Measurements from ENCODE around the gene ZNF627. TPM values are rescaled to one million over a fixed set of nuclear protein-coding genes. Genes with fewer than 3 reads are reported as not detected.
A peak's percentile ranks its signal among the peaks of the same experiment; 100 is the strongest.

The ZNF627 gene
- total RNA-seq, 1 experiment from 2014 or later: 9.0 TPM

GRCh38 chr19:11549386-11549953 lies 47.8 kb upstream of the ZNF627 start:
- CTCF ChIA-PET: interaction anchor here (0.7 kb wide), 1 partner anchor 13 kb away, joined by 3 read pairs; no protein-coding TSS in a partner anchor
- BruUV-seq (replicated peaks): no TSS peak
- no peaks in the 10 kb centered on the region for H3K36me3 ChIP-seq (ENCODE audit: control insufficient read depth, insufficient read depth, low read length)

GRCh38 chr19:11550265-11550664 lies 47.0 kb upstream of the ZNF627 start:
- no TSS peak for BruUV-seq (replicated peaks)
- H3K27ac Mint-ChIP-seq (ENCODE audit: unreplicated experiment): no peak overlapping the region
- CTCF ChIA-PET: interaction anchor here (0.7 kb wide), 1 partner anchor 14 kb away, joined by 3 read pairs; no protein-coding TSS in a partner anchor

More at GRCh38 chr19:11549386-11549953, 47.8 kb upstream of the ZNF627 start:
- intact Hi-C loops (cut with micrococcal nuclease; ENCODE audit: unreplicated experiment): no loop called here
- no peaks in the 10 kb centered on the region for H3K4me1 ChIP-seq
- peaks cover 5% of the 10 kb centered on the region for H3K4me1 Mint-ChIP-seq (ENCODE audit: low read depth, unreplicated experiment)
- H3K4me3 Mint-ChIP-seq (ENCODE audit: unreplicated experiment): no peak overlapping the region
- no peak overlapping the region for H3K27ac Mint-ChIP-seq (ENCODE audit: unreplicated experiment)
- no peak for DNase-seq
- H3K27me3 Mint-ChIP-seq (ENCODE audit: insufficient read depth, unreplicated experiment): no peaks in the 10 kb centered on the region
- POLR2A ChIA-PET: no interaction called here
- H3K27me3 ChIP-seq (replicated peaks; ENCODE audit: control insufficient read depth, insufficient read depth, low read length): no peaks in the 10 kb centered on the region
- no peaks in the 10 kb centered on the region for H3K9me3 Mint-ChIP-seq (ENCODE audit: unreplicated experiment)
- peaks cover 6% of the 10 kb centered on the region for H3K36me3 Mint-ChIP-seq (ENCODE audit: insufficient read depth, unreplicated experiment)
- H3K4me3 ChIP-seq (ENCODE audit: low read depth, low read length): no peak overlapping the region
- H3K9me3 ChIP-seq: no peaks in the 10 kb centered on the region
- TF ChIP-seq CTCF (IDR thresholded peaks at IDR 0.05; ENCODE audit: insufficient read depth in 1 of 2, low read depth in 1 of 2, low read length in 1 of 2, severe bottlenecking in 1 of 2, unreplicated experiment in 1 of 2): no peak

GRCh38 chr19:11551603-11552235 lies 45.6 kb upstream of the ZNF627 start:
- H3K4me3 Mint-ChIP-seq (ENCODE audit: unreplicated experiment): no peak overlapping the region
- no peaks in the 10 kb centered on the region for H3K4me1 Mint-ChIP-seq (ENCODE audit: low read depth, unreplicated experiment)
- H3K36me3 Mint-ChIP-seq (ENCODE audit: insufficient read depth, unreplicated experiment): peaks cover 6% of the 10 kb centered on the region
- no peaks in the 10 kb centered on the region; the same call in 1 of the 2 replicates for H3K36me3 ChIP-seq (ENCODE audit: control insufficient read depth, insufficient read depth, low read length)
- H3K9me3 ChIP-seq: no peaks in the 10 kb centered on the region
- DNase-seq: peak in 1 of 2 experiments; percentile 33
- no peak overlapping the region for H3K27ac Mint-ChIP-seq (ENCODE audit: unreplicated experiment)
- TF ChIP-seq CTCF (IDR thresholded peaks at IDR 0.05; ENCODE audit: insufficient read depth in 1 of 2, low read depth in 1 of 2, low read length in 1 of 2, severe bottlenecking in 1 of 2, unreplicated experiment in 1 of 2): peak in 1 of 2 experiments; percentile 26
- intact Hi-C loops (cut with micrococcal nuclease; ENCODE audit: unreplicated experiment): no loop called here
- ChIA-PET CTCF (interaction anchor here (0.6 kb wide), 1 partner anchor 10 kb away, joined by 3 read pairs; no protein-coding TSS in a partner anchor), POLR2A (no interaction called here)
- no peaks in the 10 kb centered on the region for H3K27me3 Mint-ChIP-seq (ENCODE audit: insufficient read depth, unreplicated experiment)
- H3K4me3 ChIP-seq (ENCODE audit: low read depth, low read length): no peak overlapping the region
- no peaks in the 10 kb centered on the region for H3K4me1 ChIP-seq
- no peaks in the 10 kb centered on the region for H3K9me3 Mint-ChIP-seq (ENCODE audit: unreplicated experiment)
- H3K27me3 ChIP-seq (replicated peaks; ENCODE audit: control insufficient read depth, insufficient read depth, low read length): no peaks in the 10 kb centered on the region
- no TSS peak for BruUV-seq (replicated peaks)

More at GRCh38 chr19:11550265-11550664, 47.0 kb upstream of the ZNF627 start:
- intact Hi-C loops (cut with micrococcal nuclease; ENCODE audit: unreplicated experiment): no loop called here
- no peak for TF ChIP-seq CTCF (IDR thresholded peaks at IDR 0.05; ENCODE audit: insufficient read depth in 1 of 2, low read depth in 1 of 2, low read length in 1 of 2, severe bottlenecking in 1 of 2, unreplicated experiment in 1 of 2)
- POLR2A ChIA-PET: no interaction called here
- Histone ChIP-seq H3K4me1 (no peaks in the 10 kb centered on the region), H3K4me3 (ENCODE audit: low read depth, low read length) (no peak overlapping the region), H3K9me3 (no peaks in the 10 kb centered on the region), H3K36me3 (ENCODE audit: control insufficient read depth, insufficient read depth, low read length) (no peaks in the 10 kb centered on the region), H3K27me3 (replicated peaks; ENCODE audit: control insufficient read depth, insufficient read depth, low read length) (no peaks in the 10 kb centered on the region)
- Mint-ChIP-seq H3K27me3 (ENCODE audit: insufficient read depth, unreplicated experiment) (no peaks in the 10 kb centered on the region), H3K9me3 (ENCODE audit: unreplicated experiment) (no peaks in the 10 kb centered on the region), H3K4me1 (ENCODE audit: low read depth, unreplicated experiment) (peaks cover 5% of the 10 kb centered on the region), H3K36me3 (ENCODE audit: insufficient read depth, unreplicated experiment) (peaks cover 6% of the 10 kb centered on the region), H3K4me3 (ENCODE audit: unreplicated experiment) (no peak overlapping the region)
- no peak for DNase-seq
